HG03060 (cell line): ENCODE results near the gene NHSL2.

Experiments used
- ATAC-seq: cut with Tn5 transposase; IDR thresholded peaks from one replicate; pipeline ENCODE4 v1.9.1; 2021; ENCODE audit warnings: low read depth, moderate number of reproducible peaks; ENCODE audit not compliant: unreplicated experiment

Gene NHSL2

GRCh38 chrX:71989768-71990426, 79.3 kb downstream of the NHSL2 start:
- ATAC-seq, result no peak

DNA sequence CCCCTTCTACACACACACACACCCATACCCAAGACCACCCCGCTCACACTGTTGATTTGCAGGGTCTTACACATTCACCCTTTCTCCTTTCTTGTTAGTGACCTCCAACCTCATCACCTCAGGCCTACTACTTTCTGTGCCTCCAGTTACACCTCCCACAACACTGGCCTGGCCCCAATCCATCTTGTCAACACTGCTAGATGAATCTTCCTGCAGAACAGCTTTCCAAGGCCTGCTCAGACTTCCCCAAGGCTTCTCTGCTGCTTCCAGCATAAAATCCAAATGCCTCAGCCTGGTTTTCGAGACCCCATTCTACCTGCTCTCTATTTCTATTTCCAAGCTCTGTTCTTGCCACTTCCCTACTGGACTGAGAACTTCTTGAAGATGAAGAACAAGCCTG, 79.9 kb downstream of the NHSL2 start:
- ATAC-seq, result no peak

DNA sequence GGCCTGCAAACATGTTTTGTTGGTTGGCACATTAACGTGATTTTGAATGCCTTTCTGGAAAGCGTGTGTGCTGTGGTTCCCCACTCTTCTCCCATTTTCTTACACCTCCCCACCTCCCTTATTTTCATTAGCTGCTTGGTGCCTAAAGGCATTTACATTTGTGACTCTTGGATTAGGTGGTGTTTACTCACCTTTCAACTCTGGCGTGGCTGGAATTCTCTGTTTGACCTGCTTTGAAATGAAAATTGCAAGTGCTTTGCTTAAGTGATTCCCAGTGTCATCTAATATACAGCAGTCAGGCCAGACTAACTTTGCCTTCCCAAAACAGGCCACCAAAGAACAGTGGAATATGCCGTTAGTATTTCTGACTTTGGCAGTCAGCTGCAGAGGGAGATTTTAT, 80.5 kb downstream of the NHSL2 start:
- no peak for ATAC-seq

DNA sequence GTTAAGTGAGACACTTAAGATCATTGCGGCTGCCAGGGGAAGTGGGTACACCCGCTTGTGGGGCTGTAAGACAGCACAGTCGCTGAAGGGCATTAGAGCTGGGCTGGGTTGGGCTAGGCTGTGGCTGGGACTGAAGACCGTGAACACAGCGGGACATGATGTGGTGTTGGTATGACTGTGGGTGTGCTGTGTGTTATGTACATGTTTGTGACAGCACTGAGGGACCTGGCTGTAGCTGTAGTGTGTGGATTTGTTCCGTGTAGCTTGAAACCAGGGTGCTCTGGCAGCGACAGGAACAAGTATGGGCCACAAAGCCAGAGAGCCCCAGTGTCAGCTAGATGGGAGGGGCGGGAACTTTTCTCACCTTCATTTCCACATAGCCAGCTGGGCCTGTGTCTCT, 82.1 kb downstream of the NHSL2 start:
- no peak for ATAC-seq

- no peak for ATAC-seq
Measured at GRCh38 chrX:71993371-71993770, 82.7 kb downstream of the NHSL2 start.

- no peak for ATAC-seq
Measured at GRCh38 chrX:71994601-71995000, 84.0 kb downstream of the NHSL2 start.

- ATAC-seq, result no peak
Measured at GRCh38 chrX:71995122-71995521, 84.5 kb downstream of the NHSL2 start.

DNA sequence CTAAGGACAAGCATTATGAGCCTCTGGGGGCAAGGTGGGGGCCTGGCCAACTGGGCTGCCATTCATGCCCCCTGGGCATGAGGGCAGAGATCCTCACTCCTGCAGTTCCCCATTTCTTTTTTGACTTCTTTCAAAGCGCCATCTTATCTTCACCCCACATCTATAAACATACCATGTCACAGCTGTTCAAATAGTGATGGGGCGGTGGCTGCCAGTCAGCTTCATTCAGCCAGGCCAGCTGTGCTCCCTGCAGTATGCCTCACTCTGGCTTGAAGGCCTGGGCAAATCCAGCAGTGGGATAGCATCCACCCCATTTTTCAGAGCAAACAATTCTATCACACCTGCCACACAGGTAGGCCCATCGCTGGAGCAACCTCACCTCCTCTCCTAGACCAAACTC, 85.5 kb downstream of the NHSL2 start:
- no peak for ATAC-seq

DNA sequence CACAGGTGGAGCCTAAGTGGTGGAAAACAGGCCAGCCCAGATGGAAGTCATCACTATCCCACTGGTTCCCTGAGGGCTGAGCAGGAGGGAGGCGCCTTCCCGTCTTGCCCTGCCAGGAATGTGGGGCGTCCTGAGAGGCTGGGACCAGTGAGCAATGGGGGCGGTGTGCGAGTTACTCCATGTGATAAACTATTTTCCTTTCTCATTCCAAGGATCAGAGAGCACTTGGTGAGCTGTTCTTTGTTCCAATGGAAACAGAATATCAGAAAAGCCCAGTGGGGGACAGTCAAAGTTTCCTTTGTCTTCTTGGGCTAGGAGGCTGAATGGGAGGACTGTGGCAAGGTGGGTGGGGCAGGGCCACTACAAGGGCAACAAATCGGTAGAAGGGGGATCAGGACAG, 86.2 kb downstream of the NHSL2 start:
- ATAC-seq, result no peak

GRCh38 chrX:71997320-71997719, 86.7 kb downstream of the NHSL2 start:
- no peak for ATAC-seq

GRCh38 chrX:71998836-71999509, 88.3 kb downstream of the NHSL2 start:
- ATAC-seq, result no peak

- no peak for ATAC-seq
Measured at GRCh38 chrX:71999535-71999934, 88.9 kb downstream of the NHSL2 start.

DNA sequence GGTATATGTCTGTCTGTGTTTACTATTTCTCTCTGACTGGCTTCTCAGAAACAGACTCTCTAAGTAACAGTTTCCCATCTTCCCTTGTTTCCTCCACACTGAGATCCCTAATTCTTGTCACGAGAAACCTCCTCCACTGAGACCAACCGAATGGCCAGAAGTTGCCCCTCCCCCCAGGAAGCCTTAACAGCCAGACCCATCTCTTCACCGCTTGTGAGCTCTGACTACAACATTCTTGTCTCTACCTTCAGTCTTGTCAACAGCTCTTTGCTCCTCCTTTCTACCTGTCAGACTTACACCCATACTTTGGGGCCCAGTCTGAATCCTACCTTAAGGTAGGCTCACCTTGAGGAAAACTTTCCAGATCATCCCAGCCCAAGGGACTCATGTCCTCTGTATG, 90.8 kb downstream of the NHSL2 start:
- no peak for ATAC-seq

DNA sequence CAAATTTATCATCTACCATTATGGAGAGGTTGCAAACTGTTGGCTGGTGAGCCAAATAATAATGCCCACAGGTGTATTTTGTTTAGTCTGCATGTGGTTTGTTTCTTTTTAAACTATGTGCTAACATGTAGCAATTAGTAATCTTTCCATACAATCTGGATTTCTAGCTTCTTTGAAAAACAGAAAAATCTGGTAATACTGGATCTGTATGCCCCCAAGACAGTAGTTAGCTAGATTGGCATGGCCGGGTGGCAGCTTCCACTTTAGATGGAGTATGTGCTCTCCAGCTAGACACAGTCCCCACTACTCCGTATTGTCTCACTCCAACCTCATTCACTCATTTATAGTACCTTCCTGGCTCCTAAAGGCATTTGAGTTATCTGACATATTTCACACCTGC, 91.3 kb downstream of the NHSL2 start:
- ATAC-seq, result no peak

- no peak for ATAC-seq
Measured at GRCh38 chrX:72002875-72003274, 92.2 kb downstream of the NHSL2 start.

GRCh38 chrX:72003811-72004750, 93.4 kb downstream of the NHSL2 start:
- no peak for ATAC-seq

DNA sequence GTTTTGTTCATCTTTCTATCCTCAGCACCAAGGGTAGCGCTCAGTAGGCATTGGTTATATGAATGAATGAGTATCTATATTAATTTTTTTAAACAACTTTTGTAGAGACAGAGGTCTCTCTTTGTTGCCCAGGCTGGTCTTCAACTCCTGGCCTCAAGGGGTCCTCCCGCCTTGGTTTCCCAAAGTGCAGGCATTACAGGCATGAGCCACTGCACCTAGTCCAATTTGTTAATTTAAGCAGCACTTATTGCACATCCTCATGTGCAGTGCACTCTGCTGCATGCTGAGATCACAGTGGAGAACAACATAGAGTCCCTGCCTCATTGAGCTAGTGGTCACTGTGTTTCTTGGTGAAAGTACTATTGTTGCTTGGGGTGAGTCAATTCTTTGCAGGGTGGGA, 94.4 kb downstream of the NHSL2 start:
- no peak for ATAC-seq

- no peak for ATAC-seq
Measured at GRCh38 chrX:72006461-72006860, 95.8 kb downstream of the NHSL2 start.

DNA sequence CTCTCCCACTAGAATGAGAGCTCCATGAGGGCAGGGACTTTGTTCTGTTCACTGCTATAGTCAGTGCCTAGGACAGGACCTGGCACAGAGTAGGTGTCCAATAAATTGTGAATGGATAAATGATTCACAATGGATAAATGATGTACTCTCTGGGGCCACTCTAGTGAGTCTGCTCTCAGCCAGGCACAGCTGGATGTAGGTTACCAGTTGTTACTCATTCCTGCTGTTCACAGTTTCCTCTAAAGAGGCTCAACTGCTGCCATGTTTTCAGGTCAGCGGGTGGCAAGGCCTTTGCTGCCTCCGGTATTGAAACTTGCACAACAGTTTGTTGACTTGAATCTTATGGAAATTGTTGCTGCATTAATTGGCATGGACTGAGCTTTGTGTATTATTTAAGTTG, 99.1 kb downstream of the NHSL2 start:
- no peak for ATAC-seq

GRCh38 chrX:72011734-72012133, 101.1 kb downstream of the NHSL2 start:
- ATAC-seq, result no peak

GRCh38 chrX:72015383-72015782, 104.7 kb downstream of the NHSL2 start:
- ATAC-seq, result no peak
